GM18867 (cell line): ENCODE measurements around the gene DNAAF5.
A peak's percentile ranks its signal among the peaks of the same experiment; 100 is the strongest.

Experiments
- ATAC-seq: cut with Tn5 transposase; IDR thresholded peaks from one replicate; pipeline ENCODE4 v1.9.1; 2021; ENCODE audit warnings: mild to moderate bottlenecking, moderate library complexity; ENCODE audit not compliant: unreplicated experiment

Gene DNAAF5

DNA sequence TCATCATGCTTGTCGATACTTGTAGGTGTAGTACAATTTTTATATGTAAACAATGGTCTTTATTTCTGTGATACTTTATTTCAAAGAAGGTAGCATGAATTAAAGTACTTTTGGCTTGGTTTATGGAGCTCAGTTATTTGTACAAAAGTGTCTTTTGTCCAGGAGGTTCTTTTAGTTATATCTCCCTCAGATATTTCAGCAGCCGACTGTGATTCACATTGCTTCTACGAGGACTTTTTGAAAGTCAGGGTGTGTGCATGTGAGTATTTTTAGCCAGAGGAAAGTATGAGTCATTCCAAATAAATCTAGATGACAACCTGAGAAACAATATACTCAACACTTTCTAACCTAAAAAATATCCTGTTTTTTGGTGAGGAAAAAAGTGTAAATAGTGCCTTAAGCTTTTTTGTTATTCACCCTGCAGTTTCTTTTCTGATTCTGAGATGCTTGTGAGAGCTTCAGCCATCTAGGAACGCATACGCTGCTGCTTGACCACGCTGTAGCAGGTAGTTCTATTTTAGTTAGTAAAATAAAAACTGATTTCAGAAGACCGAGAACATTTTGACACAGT, 105.2 kb downstream of the DNAAF5 start:
- ATAC-seq: peak; percentile 77

- peak; percentile 51 for ATAC-seq
These were observed 105.9 kb downstream of the DNAAF5 start, which contains the start of gene SUN1 for GRCh38 chr7:832167-832967. SUN1 (plus strand) TSS chr7:832476; CDS start chr7:832525, 49 bp downstream.

DNA sequence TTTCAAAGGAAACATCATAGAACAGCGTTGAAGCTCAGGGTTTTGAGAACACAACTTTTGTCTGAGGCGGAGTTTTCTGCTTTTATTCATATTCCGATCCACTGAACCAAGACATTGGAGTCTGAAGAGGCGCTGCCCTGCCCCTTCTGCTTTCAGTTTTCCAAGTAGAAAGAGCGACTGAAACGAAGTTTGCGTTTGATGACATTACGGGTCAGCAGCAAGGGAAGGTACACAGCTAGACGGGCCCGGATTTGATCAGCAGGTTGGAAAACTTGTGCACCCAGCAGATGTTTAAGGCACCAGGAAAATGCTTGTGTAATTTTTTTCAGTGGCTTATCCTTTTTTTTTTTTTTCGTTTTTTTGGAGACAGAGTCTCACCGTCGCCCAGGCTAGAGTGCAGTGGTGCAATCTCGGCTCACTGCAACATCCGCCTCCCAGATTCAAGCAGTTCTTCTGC, 106.5 kb downstream of the DNAAF5 start:
- no peak for ATAC-seq

- ATAC-seq: no peak
These were observed 107.2 kb downstream of the DNAAF5 start for GRCh38 chr7:833601-834258.

- ATAC-seq: no peak
These were observed 107.8 kb downstream of the DNAAF5 start for GRCh38 chr7:834277-834676.

GRCh38 chr7:835021-835420, 108.5 kb downstream of the DNAAF5 start:
- ATAC-seq: no peak

GRCh38 chr7:835485-836401, 109.2 kb downstream of the DNAAF5 start:
- ATAC-seq: no peak
